ENCODE measurements around the gene CETP.
A peak's percentile ranks its signal among the peaks of the same experiment; 100 is the strongest.

CETP gene

GRCh38 chr16:56918467-56919012 is 43.2 kb upstream of the CETP start:
- H3K4me3 ChIP-seq (ENCODE audit: control insufficient read depth, low read depth, low read length), result no peak overlapping the region
- no peak for DNase-seq (ENCODE audit: low read depth)
- no peak for TF ChIP-seq CTCF (IDR thresholded peaks at IDR 0.05; ENCODE audit: control insufficient read depth, insufficient read depth, low read depth, low read length, missing control alignments)

- no peak overlapping the region for H3K4me3 ChIP-seq (ENCODE audit: control insufficient read depth, low read depth, low read length)
- no peak for TF ChIP-seq CTCF (IDR thresholded peaks at IDR 0.05; ENCODE audit: control insufficient read depth, insufficient read depth, low read depth, low read length, missing control alignments)
- DNase-seq (ENCODE audit: low read depth), result no peak
Measured at GRCh38 chr16:56919099-56919800, 42.5 kb upstream of the CETP start.

GRCh38 chr16:56921571-56921970 is 40.2 kb upstream of the CETP start:
- no peak overlapping the region for H3K4me3 ChIP-seq (ENCODE audit: control insufficient read depth, low read depth, low read length)
- DNase-seq (ENCODE audit: low read depth), result no peak
- TF ChIP-seq CTCF (IDR thresholded peaks at IDR 0.05; ENCODE audit: control insufficient read depth, insufficient read depth, low read depth, low read length, missing control alignments), result no peak

GRCh38 chr16:56923481-56924091 is 38.2 kb upstream of the CETP start:
- no peak overlapping the region for H3K4me3 ChIP-seq (ENCODE audit: control insufficient read depth, low read depth, low read length)
- DNase-seq (ENCODE audit: low read depth), result peak; percentile 39
- TF ChIP-seq CTCF (IDR thresholded peaks at IDR 0.05; ENCODE audit: control insufficient read depth, insufficient read depth, low read depth, low read length, missing control alignments), result no peak

- no peak overlapping the region for H3K4me3 ChIP-seq (ENCODE audit: control insufficient read depth, low read depth, low read length)
- DNase-seq (ENCODE audit: low read depth), result no peak
- TF ChIP-seq CTCF (IDR thresholded peaks at IDR 0.05; ENCODE audit: control insufficient read depth, insufficient read depth, low read depth, low read length, missing control alignments), result no peak
Measured at GRCh38 chr16:56927471-56927870, 34.3 kb upstream of the CETP start.

- DNase-seq (ENCODE audit: low read depth), result no peak
- TF ChIP-seq CTCF (IDR thresholded peaks at IDR 0.05; ENCODE audit: control insufficient read depth, insufficient read depth, low read depth, low read length, missing control alignments), result no peak
- no peak overlapping the region for H3K4me3 ChIP-seq (ENCODE audit: control insufficient read depth, low read depth, low read length)
Measured at GRCh38 chr16:56929639-56930038, 32.1 kb upstream of the CETP start.
